ENCODE results near the gene PLEK. TPM values are rescaled to one million over a fixed set of nuclear protein-coding genes. Genes with fewer than 3 reads are reported as not detected.

Gene PLEK
- total and polyA plus RNA-seq, 9 of the 15 experiments (the other 6 are each of a cell fraction or from before 2014, with no cell fraction given), result 0.14 to 1.2 (median 0.36) TPM

- TF ChIP-seq VEZF1 (CRISPR knock-in tag; IDR thresholded peaks at IDR 0.05) (0 out of 2 replicates have a peak, but pooled peaks have one; percentile 30), ELF4 (CRISPR knock-in tag; IDR thresholded peaks at IDR 0.05) (peak; percentile 83; the same call in 1 of the 2 replicates), ZNF165 (CRISPR knock-in tag; IDR thresholded peaks at IDR 0.05; ENCODE audit: borderline replicate concordance) (no peak), FOXA3 (CRISPR knock-in tag; conservative IDR thresholded peaks at IDR 0.05 in 1 of 2, IDR thresholded peaks at IDR 0.05 in 1 of 2) (no peak), KAT8 (IDR thresholded peaks at IDR 0.05; ENCODE audit: low read depth) (no peak), ZNF778 (CRISPR knock-in tag; IDR thresholded peaks at IDR 0.05) (no peak), ELF1 (tag; IDR thresholded peaks at IDR 0.05) (no peak), ZSCAN32 (CRISPR knock-in tag; IDR thresholded peaks at IDR 0.05) (no peak), SP2 (IDR thresholded peaks at IDR 0.05; ENCODE audit: extremely low read depth, low read depth, low read length, poor library complexity, severe bottlenecking) (no peak), ZNF133 (CRISPR knock-in tag; IDR thresholded peaks at IDR 0.05) (no peak), GABPB2 (CRISPR knock-in tag; conservative IDR thresholded peaks at IDR 0.05) (no peak), CLOCK (CRISPR knock-in tag; IDR thresholded peaks at IDR 0.05; ENCODE audit: borderline replicate concordance) (no peak), CHD2 (IDR thresholded peaks at IDR 0.05; ENCODE audit: low read depth, low read length) (no peak), CTCFL (IDR thresholded peaks at IDR 0.05; ENCODE audit: borderline replicate concordance, insufficient read depth, low read depth, low read length, poor library complexity, severe bottlenecking) (no peak), PCBP1 (IDR thresholded peaks at IDR 0.05; ENCODE audit: low read depth, low read length, poor library complexity, severe bottlenecking) (no peak), ZNF324 (CRISPR knock-in tag; IDR thresholded peaks at IDR 0.05) (no peak), PBX2 (CRISPR knock-in tag; IDR thresholded peaks at IDR 0.05; ENCODE audit: low read depth) (no peak), PBX2 (tag; conservative IDR thresholded peaks at IDR 0.05; ENCODE audit: low read depth) (peak; percentile 64), MTA2 (IDR thresholded peaks at IDR 0.05; ENCODE audit: low read depth) (peak; percentile 79), ZNF23 (CRISPR knock-in tag; IDR thresholded peaks at IDR 0.05) (no peak)
These were observed 26.8 kb downstream of the PLEK start (continued) for GRCh38 chr2:68391869-68392268.
